ENCODE data around the gene PTPRK.

Gene PTPRK

GRCh38 chr6:128538763-128539162 is 18.4 kb upstream of the PTPRK start:
- no peak overlapping the region for H4K12ac ChIP-seq (ENCODE audit: low read depth, low read length)
- H3K4me2 ChIP-seq (ENCODE audit: low read length), result no peak overlapping the region
- H3K23ac ChIP-seq (ENCODE audit: low read length), result no peak overlapping the region
- H3K14ac ChIP-seq (ENCODE audit: low read length), result no peak overlapping the region
- no peaks in the 10 kb centered on the region for H3K27me3 ChIP-seq (ENCODE audit: insufficient read depth, low read length)
- H3K4me1 ChIP-seq (ENCODE audit: control insufficient read depth in 1 of 2, insufficient read depth in 2 of 2, low read length in 2 of 2), result no peaks in the 10 kb centered on the region
- no peak overlapping the region for H4K8ac ChIP-seq (ENCODE audit: low read depth, low read length)
- H3K79me1 ChIP-seq (ENCODE audit: low read length), result no peaks in the 10 kb centered on the region
- no peak overlapping the region for H2AFZ ChIP-seq (ENCODE audit: insufficient read depth, low read length, poor library complexity)
- H2BK5ac ChIP-seq (ENCODE audit: low read depth, low read length, poor library complexity), result no peak overlapping the region
- no peak overlapping the region for H2AK5ac ChIP-seq (ENCODE audit: low read length)
- no peak overlapping the region for H2BK120ac ChIP-seq (ENCODE audit: insufficient read depth, low read length, poor library complexity)
- no peak overlapping the region for H3K9ac ChIP-seq (ENCODE audit: low read length)
- H2BK12ac ChIP-seq (ENCODE audit: low read length), result no peak overlapping the region
- peak; percentile 57 to 89 for DNase-seq
- no peak overlapping the region for H3K4me3 ChIP-seq (ENCODE audit: low read depth, low read length)
- no peak overlapping the region for H3K4ac ChIP-seq (ENCODE audit: low read depth, low read length)
- H3K18ac ChIP-seq (ENCODE audit: low read length), result no peak overlapping the region
- WGBS (ENCODE audit: extremely low coverage, insufficient coverage, insufficient read length), result no CpG with 5 or more reads among the region's 4 CpGs
- no peaks in the 10 kb centered on the region for H3K79me2 ChIP-seq (ENCODE audit: control insufficient read depth, insufficient read depth, low read length, poor library complexity)
- H3K36me3 ChIP-seq (ENCODE audit: control insufficient read depth in 1 of 2, insufficient read depth in 2 of 2, low read length in 2 of 2), result no peaks in the 10 kb centered on the region
- H4K91ac ChIP-seq (ENCODE audit: low read depth, low read length), result no peak overlapping the region
- no peaks in the 10 kb centered on the region for H3K9me3 ChIP-seq (ENCODE audit: insufficient read depth, low read depth, low read length)
- no peak overlapping the region for H3K27ac ChIP-seq (ENCODE audit: low read depth, low read length)

GRCh38 chr6:128532827-128533226 is 12.4 kb upstream of the PTPRK start:
- Histone ChIP-seq H3K79me2 (ENCODE audit: control insufficient read depth, insufficient read depth, low read length, poor library complexity) (no peaks in the 10 kb centered on the region), H3K36me3 (ENCODE audit: control insufficient read depth in 1 of 2, insufficient read depth in 2 of 2, low read length in 2 of 2) (no peaks in the 10 kb centered on the region), H3K4me3 (ENCODE audit: low read depth, low read length) (no peak overlapping the region), H3K4ac (ENCODE audit: low read depth, low read length) (no peak overlapping the region), H2BK120ac (ENCODE audit: insufficient read depth, low read length, poor library complexity) (no peak overlapping the region), H2AK5ac (ENCODE audit: low read length) (no peak overlapping the region), H2BK12ac (ENCODE audit: low read length) (no peak overlapping the region), H2AFZ (ENCODE audit: insufficient read depth, low read length, poor library complexity) (no peak overlapping the region), H4K12ac (ENCODE audit: low read depth, low read length) (no peak overlapping the region), H4K91ac (ENCODE audit: low read depth, low read length) (no peak overlapping the region), H3K18ac (ENCODE audit: low read length) (no peak overlapping the region), H3K79me1 (ENCODE audit: low read length) (no peaks in the 10 kb centered on the region), H3K9ac (ENCODE audit: low read length) (no peak overlapping the region), H3K14ac (ENCODE audit: low read length) (no peak overlapping the region), H3K27ac (ENCODE audit: low read depth, low read length) (no peak overlapping the region), H3K27me3 (ENCODE audit: insufficient read depth, low read length) (no peaks in the 10 kb centered on the region), H3K9me3 (ENCODE audit: insufficient read depth, low read depth, low read length) (no peaks in the 10 kb centered on the region), H3K4me2 (ENCODE audit: low read length) (no peak overlapping the region), H3K23ac (ENCODE audit: low read length) (no peak overlapping the region), H2BK5ac (ENCODE audit: low read depth, low read length, poor library complexity) (no peak overlapping the region), H4K8ac (ENCODE audit: low read depth, low read length) (no peak overlapping the region), H3K4me1 (ENCODE audit: control insufficient read depth in 1 of 2, insufficient read depth in 2 of 2, low read length in 2 of 2) (no peaks in the 10 kb centered on the region)
- no CpG with 5 or more reads among the region's 3 CpGs for WGBS (ENCODE audit: extremely low coverage, insufficient coverage, insufficient read length)
- DNase-seq, result peak in 1 of 2 donors; percentile 57

GRCh38 chr6:128532136-128532535 is 11.7 kb upstream of the PTPRK start:
- Histone ChIP-seq H2AK5ac (ENCODE audit: low read length) (no peak overlapping the region), H3K27ac (ENCODE audit: low read depth, low read length) (no peak overlapping the region), H3K36me3 (ENCODE audit: control insufficient read depth in 1 of 2, insufficient read depth in 2 of 2, low read length in 2 of 2) (no peaks in the 10 kb centered on the region), H4K12ac (ENCODE audit: low read depth, low read length) (no peak overlapping the region), H3K4ac (ENCODE audit: low read depth, low read length) (no peak overlapping the region), H3K9ac (ENCODE audit: low read length) (no peak overlapping the region), H2BK12ac (ENCODE audit: low read length) (no peak overlapping the region), H3K4me3 (ENCODE audit: low read depth, low read length) (no peak overlapping the region), H3K23ac (ENCODE audit: low read length) (no peak overlapping the region), H3K4me1 (ENCODE audit: control insufficient read depth in 1 of 2, insufficient read depth in 2 of 2, low read length in 2 of 2) (no peaks in the 10 kb centered on the region), H3K14ac (ENCODE audit: low read length) (no peak overlapping the region), H4K8ac (ENCODE audit: low read depth, low read length) (no peak overlapping the region), H3K4me2 (ENCODE audit: low read length) (no peak overlapping the region), H3K27me3 (ENCODE audit: insufficient read depth, low read length) (no peaks in the 10 kb centered on the region), H3K18ac (ENCODE audit: low read length) (no peak overlapping the region), H2BK120ac (ENCODE audit: insufficient read depth, low read length, poor library complexity) (no peak overlapping the region), H2BK5ac (ENCODE audit: low read depth, low read length, poor library complexity) (no peak overlapping the region), H3K79me2 (ENCODE audit: control insufficient read depth, insufficient read depth, low read length, poor library complexity) (no peaks in the 10 kb centered on the region), H3K79me1 (ENCODE audit: low read length) (no peaks in the 10 kb centered on the region), H4K91ac (ENCODE audit: low read depth, low read length) (no peak overlapping the region), H3K9me3 (ENCODE audit: insufficient read depth, low read depth, low read length) (no peaks in the 10 kb centered on the region), H2AFZ (ENCODE audit: insufficient read depth, low read length, poor library complexity) (no peak overlapping the region)
- no CpG with 5 or more reads among the region's 2 CpGs for WGBS (ENCODE audit: extremely low coverage, insufficient coverage, insufficient read length)
- no peak for DNase-seq

GRCh38 chr6:128531696-128532095 is 11.3 kb upstream of the PTPRK start:
- Histone ChIP-seq H3K9me3 (ENCODE audit: insufficient read depth, low read depth, low read length) (no peaks in the 10 kb centered on the region), H3K23ac (ENCODE audit: low read length) (no peak overlapping the region)

More at GRCh38 chr6:128531696-128532095, 11.3 kb upstream of the PTPRK start:
- no peak overlapping the region for H3K4me2 ChIP-seq (ENCODE audit: low read length)
- H3K27me3 ChIP-seq (ENCODE audit: insufficient read depth, low read length), result no peaks in the 10 kb centered on the region
- H2BK12ac ChIP-seq (ENCODE audit: low read length), result no peak overlapping the region
- no peak overlapping the region for H2BK120ac ChIP-seq (ENCODE audit: insufficient read depth, low read length, poor library complexity)
- no peak overlapping the region for H2AK5ac ChIP-seq (ENCODE audit: low read length)
- no peak overlapping the region for H3K9ac ChIP-seq (ENCODE audit: low read length)
- no CpG with 5 or more reads among the region's 2 CpGs for WGBS (ENCODE audit: extremely low coverage, insufficient coverage, insufficient read length)
- no peak overlapping the region for H4K12ac ChIP-seq (ENCODE audit: low read depth, low read length)
- no peak overlapping the region for H3K14ac ChIP-seq (ENCODE audit: low read length)
- H3K4me1 ChIP-seq (ENCODE audit: control insufficient read depth in 1 of 2, insufficient read depth in 2 of 2, low read length in 2 of 2), result no peaks in the 10 kb centered on the region
- no peak overlapping the region for H2BK5ac ChIP-seq (ENCODE audit: low read depth, low read length, poor library complexity)
- H3K79me1 ChIP-seq (ENCODE audit: low read length), result no peaks in the 10 kb centered on the region
- H3K18ac ChIP-seq (ENCODE audit: low read length), result no peak overlapping the region
- no peaks in the 10 kb centered on the region for H3K36me3 ChIP-seq (ENCODE audit: control insufficient read depth in 1 of 2, insufficient read depth in 2 of 2, low read length in 2 of 2)
- no peak overlapping the region for H3K27ac ChIP-seq (ENCODE audit: low read depth, low read length)
- no peak overlapping the region for H4K8ac ChIP-seq (ENCODE audit: low read depth, low read length)
- no peak overlapping the region for H3K4me3 ChIP-seq (ENCODE audit: low read depth, low read length)
- no peak overlapping the region for H3K4ac ChIP-seq (ENCODE audit: low read depth, low read length)
- no peaks in the 10 kb centered on the region for H3K79me2 ChIP-seq (ENCODE audit: control insufficient read depth, insufficient read depth, low read length, poor library complexity)
- no peak overlapping the region for H2AFZ ChIP-seq (ENCODE audit: insufficient read depth, low read length, poor library complexity)
- H4K91ac ChIP-seq (ENCODE audit: low read depth, low read length), result no peak overlapping the region
- no peak for DNase-seq
